RPMI7951 (cell line): Measurements from ENCODE around the gene ADNP2. TPM values are rescaled to one million over a fixed set of nuclear protein-coding genes. Genes with fewer than 3 reads are reported as not detected.

Source experiments
- DNase-seq: peaks from one replicate; pipeline ENCODE4 v3.0.0-alpha.2; 2012; ENCODE audit warnings: low read depth
- total RNA-seq: library from RNA; depleted of rRNA; stranded (reverse); fragments of >200 nt; shearing (Covaris generic); gene quantifications from 2 replicates; pipeline ENCODE4 v1.2.3, GENCODE V29; 2014

The ADNP2 gene
- total RNA-seq, 1 experiment from 2014 or later, result 12.9 TPM

DNA sequence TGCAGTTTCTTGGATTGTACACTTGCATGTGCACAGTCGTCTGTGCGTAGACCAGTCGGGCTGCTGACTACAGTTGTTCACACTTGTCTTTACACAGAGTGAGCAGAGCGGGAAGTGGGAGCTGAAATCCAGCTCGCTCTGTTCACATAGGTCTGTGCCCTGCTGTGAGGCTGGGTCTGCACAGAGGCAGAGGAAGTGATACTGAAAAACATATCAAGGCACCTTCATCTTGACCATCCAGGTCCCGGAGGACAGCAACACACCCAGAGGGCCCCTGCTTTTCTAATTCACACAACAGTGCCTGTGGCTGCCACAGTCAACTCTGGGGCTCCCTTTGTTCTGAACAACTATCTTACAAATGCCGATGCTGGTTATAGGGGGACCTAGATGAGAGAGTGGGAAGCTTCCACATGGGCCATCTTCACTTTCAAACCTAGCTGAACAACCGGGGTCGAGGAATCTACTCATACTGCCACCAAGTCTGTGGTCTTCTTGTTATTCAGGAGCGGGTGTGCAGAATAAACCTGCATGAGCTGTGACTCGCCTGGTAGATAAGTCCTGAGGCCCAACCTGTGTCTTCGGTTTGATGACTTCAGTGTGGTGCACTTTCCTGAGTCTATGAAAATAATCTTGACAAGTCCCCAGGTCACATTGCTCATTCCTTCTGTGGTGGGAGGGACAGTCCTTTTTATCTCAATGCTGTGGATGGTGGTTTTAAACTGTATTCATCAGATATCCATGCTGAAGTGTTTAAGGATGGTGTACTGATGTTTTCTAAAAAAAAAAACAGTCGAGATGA lies 3.5 kb upstream of the ADNP2 start:
- no peak for DNase-seq

DNA sequence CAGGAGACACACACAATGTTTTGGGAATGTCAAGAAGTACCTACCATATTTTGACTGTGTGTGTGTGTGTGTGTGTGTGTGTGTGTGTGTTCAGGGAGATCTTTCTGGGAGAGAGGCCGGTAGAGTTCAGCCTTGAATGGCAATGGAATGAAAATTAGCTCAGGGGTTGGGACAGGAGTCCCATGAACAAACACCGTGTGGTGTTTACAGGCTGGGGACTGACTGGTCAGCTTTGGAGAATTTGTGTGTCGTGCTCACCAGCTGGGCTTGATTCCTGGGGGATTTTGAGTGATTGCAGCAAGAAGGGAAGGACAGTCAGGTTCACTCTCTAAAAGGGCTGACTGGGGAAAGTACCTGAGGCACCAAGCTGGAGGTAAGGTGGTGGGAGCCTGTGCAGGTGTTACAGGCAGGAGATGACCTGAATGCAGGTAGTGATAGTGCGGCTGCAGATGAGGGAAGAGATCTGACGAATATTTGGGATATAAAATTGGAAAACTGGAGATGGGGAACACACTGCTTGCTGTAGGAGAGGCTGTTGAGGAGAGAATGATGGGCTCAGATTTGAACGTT lies 2.5 kb upstream of the ADNP2 start:
- no peak for DNase-seq

DNA sequence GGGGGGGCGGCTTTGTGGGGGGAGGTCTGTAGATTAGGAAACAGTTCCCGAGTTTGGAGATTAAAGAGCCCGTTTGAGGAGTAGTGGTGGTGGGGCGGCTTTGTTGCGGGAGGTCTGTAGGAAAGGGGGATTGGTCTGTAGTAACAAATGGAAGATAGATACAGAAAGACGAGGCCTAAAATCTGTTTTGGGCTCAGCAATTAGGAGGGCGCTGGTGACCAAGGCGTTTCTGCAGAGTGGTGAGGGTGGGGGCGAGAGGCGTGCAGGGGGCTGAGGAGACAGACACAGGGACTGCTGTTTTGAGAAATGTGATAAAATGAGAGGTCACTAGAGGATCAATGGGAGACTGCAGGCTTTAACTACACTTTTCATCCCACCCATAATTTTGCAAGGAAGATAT lies 1.6 kb upstream of the ADNP2 start:
- DNase-seq, result no peak

DNA sequence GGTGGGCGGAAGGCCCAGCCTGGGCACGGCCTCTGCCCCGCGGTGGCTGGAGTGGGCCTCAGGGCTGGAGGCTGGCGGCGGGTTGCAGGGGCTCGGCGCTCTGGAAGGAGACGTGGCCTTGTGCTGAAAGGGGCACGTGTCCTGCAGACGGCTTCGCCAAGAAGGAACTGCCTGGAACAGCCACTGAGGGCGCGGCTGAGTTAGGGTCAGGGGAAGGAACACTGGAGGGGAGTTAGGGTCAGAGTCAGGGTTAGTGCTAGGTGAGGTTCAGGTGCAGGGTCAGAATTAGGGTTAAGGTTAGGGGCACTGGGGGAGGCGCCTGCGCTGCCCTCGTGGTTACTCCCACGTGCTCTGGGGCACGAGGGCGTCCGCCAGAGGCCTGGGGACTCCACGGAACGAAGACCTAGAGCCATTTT lies 933 bp upstream of the ADNP2 start:
- DNase-seq, result no peak

DNA sequence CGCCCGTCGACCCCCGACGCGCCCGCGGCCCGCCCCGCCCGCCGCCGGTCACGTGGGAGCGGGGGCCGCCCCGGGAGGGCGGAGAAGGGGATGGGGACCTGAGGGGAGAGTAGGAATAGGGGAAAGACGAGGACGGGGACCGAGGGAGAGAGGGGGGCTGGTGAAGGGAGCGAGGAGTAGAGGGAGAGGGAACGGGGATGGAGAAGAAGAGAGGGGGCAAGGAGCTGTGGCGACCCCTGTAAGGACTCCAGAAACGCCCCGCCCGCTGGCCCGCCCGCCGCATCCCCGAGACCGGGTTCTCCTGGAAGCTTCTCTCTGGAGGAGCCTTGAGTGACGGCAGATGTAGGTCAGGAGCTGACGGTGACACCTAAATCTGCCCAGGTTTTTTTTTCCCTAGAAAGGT lies 615 bp downstream of the ADNP2 start:
- peak; percentile 36 for DNase-seq

DNA sequence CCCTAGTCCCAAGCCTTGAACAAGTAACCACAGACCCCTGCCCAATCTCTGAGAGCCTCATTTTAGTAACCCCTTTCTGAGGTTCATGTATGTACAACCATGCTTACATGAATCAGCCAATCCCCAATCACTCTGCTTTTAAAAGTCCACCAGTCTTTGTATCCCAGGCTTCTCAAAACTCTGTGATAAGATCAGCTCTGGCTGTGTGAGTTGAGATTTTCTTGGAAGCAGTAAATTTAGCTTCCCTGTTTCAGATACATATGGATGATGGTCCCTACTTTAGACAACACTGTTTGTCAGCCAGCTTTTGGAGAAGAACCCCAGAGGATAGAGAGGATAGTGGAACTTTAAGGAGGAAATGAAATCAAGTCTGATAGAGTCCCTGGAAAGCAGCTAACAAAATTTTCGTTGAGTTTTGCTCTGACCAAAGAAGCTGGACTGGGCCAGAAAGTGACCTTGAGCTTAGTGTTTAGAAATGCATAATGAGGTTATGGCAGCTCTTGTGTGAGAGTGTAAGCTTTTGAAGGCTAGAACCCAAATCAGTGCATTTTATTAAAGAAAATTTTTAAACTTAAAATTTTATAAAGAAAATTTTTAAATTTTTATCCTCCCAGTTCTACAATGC lies 3.7 kb downstream of the ADNP2 start:
- no peak for DNase-seq

DNA sequence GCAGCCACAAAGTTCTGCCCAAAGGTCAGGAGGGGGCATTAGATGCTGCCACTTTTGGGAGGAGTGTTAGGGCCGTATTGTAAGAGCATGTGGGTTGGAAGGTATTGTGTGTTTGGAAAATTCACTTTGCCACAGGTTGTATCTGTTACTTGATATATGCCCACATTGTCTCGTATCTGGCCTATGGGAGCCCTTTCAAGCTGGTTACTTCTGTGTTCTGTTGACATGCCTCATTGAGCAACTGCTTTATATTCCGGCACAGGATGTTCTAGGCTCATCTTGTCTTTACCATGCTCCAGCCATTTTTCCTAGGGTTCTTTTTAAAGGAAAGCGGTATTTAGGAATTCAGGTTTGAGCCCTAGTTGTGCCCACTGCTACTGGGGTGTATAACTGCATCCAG lies 6.0 kb downstream of the ADNP2 start:
- DNase-seq, result no peak

DNA sequence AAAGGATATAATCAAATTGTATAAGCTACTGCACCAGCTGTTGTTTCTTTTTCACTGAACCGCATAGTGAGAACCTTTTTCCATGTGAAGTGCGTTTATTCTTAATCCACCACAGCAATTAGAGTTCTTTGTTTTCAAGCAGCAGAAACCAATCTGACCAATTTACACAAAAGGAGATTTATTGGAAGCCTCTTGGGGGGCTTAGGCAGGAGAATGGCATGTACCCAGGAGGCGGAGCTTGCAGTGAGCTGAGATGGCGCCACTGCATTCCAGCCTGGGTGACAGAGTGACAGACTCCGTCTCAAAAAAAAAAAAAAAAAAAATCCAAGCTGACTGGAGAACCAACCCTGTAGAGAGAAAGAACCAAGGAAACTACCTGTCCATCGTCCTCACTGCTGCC lies 10.0 kb downstream of the ADNP2 start:
- DNase-seq, result no peak

DNA sequence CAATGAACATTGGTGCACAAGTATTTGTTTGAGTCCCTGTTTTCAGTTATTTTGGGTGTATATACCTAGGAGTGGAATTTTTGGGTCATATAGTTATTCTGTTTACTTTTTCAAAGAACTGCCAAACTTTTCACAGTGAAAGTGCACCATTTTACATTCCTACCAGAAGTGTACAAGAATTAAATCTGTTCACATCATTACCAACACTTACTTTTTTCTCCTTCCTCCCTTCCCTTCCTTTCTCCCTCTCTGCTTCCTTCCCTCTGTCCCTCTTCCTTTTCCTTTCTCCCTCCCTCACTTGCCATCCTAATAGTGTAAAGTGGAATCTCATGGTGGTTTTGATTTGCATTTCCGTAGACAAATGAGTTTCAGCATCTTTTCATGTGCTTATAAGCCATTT lies 11.9 kb downstream of the ADNP2 start:
- DNase-seq, result no peak

DNA sequence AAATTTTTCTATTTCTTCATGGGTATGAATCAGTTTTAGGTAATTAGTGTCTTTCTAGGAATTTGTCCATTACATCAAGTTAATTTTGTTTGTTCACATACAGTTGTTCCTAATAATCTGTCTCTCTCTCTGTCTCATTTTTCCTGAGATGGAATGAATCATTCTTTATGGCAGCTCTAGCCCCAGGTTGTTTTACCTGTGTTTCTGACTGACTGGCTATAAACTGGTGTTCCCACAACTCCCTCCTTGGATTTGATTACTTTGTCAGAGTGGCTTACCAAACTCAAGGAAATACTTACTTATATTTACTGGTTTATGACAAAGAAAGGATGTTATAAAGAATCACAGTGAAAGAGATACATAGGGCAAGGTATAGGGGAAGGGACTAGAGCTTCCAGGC lies 15.1 kb downstream of the ADNP2 start:
- no peak for DNase-seq

DNA sequence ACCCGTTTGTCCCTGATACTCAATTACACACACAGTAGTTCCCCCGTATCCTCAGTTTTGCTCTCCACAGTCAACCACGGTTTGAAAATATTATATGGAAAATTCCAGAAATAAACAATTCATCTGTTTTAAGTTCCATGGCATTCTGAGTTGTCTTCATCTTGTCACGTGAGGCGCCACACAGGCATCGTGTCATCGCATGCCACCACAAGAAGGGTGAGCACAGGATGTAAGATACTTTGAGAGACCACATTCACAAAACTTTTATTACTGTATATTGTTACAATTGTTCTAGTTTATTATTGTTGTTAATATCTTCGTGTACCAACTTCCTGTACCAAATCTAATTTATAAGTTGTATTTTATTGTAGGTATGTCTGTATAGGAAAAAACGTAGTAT lies 17.7 kb downstream of the ADNP2 start:
- DNase-seq, result no peak

DNA sequence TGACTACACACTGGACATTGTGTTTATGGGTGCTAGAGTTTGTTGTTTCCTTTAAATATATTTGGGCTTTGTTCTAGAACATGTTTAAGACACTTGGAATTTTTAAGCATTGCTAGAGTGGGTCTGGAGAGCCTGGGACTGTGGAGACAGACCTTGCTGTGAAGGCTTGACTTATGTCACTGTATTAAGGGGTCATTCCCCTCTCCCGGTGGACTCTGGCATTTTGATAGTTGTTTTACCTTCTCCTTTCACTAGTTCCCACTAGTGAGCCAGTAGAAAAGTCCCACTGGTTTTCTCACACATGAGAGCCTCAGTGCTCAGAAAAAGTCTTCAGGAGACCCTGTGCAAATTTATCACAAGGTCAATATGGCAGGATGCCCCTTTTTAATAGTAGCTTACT lies 18.6 kb downstream of the ADNP2 start:
- DNase-seq, result no peak

DNA sequence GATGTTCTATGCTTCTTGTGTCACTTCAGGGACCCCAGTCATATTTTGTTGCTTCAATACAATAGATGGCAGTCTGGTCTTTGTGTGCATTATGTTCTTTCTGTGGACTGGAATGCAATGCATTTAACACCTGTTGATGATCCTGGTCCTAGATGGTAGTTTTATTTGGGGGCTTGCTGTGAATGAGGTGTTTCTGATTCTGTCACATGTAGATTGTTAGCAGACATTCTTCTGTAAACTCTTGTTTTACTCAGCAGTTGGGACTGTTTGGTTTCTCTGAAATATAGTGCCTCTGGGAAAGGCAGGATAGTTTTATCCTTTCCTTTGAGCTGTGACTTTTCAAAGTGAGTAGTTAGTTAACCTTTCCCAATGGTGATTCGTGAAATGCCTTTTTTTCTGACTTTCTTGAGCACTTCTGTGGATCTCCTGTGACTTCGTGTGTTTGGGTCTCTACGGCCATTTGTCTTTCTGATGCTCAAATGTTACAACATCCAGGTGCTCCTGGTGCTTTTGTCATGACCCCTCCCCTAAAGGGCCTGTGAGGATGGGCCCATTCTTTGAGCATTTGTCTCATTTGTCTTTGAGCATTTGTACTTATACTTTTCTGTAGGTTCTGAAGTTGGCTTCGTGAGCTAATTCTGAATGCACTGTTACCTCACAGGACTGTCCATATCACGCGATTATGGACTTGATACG lies 20.8 kb downstream of the ADNP2 start:
- DNase-seq, result no peak

DNA sequence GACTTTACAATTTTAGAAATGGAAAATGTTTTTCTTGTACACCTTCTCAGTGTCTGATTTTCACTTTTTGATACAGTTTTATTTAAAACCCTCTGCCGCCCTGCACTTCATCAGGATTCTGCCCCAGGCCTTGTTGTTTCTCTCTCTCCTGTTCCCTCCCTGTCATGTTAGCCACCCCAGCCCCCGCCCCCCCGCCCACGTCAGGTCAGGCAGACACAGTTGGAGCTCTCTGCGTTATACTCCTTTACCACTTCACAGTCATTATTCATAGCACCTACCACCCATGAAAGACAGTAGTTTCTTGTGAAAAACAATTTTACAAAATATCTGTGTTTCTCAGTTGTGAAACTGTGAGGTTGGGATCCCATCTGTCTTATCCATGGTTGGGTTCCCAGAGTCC lies 21.5 kb downstream of the ADNP2 start:
- no peak for DNase-seq

DNA sequence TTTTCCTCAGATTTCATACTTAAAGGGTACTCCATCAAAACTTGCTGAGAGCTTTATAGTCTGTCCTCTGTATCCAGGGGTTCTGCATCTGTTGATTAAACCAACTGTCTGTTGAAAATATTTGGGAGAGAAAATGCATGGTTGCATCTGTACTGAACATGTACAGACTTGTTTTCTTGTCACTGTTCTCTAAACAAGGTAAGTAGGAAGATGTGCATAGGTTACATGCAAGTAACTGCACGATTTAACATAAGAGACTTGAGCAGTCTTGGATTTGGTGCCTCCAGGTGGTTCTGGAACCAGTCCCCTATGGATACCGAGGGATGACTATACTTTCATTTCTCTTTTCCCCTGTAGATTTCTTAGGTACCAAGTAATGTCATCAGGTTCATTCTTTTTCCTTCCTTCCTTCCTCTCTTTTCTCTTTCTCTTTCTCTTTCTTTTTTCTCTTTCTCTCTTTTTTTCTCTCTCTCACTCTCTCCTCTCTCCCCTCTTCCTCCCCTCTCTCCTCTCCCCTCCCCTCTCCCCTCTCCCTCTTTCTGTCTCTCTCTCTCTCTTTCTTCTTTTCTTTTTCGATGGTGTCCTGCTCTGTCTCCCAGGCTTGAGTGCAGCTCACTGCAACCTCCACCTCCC lies 23.2 kb downstream of the ADNP2 start:
- no peak for DNase-seq

DNA sequence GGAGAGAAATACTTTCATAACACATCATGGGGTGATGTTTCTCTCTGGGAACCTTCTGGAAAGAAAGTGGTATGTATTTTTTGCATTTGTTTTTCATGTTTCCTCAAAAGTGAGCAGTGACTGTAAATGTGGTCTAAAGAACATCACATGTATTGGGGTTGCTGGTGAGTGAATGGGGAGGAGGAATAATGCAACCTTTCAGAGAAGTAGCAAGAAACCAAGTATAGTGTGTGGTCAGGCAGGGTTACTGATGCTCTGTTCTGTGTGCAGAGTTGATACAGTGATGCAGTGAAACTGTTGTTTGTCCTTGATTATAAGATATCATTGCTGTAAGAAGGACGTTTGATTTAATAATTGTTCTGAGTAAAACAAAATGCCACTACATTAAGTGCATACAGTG lies 24.1 kb downstream of the ADNP2 start:
- DNase-seq, result no peak

DNA sequence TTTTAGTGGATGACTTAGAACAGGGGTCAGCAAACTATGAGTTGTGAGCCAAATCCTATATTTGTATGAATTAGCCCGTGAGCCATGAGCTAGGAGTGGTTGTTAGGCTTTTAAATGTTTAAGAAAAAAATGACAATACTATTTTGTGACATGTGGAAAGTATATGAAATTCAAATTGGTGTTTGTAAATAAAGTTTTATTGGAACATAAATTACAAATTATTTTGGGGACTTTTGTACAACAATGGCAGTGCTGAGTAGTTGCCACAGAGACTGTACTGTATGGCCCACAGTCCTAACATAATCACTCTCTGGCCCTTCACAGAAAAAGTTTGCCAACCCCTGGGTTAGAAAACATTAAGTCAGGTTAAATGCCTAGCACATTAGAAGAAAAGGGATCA lies 26.1 kb downstream of the ADNP2 start:
- no peak for DNase-seq

DNA sequence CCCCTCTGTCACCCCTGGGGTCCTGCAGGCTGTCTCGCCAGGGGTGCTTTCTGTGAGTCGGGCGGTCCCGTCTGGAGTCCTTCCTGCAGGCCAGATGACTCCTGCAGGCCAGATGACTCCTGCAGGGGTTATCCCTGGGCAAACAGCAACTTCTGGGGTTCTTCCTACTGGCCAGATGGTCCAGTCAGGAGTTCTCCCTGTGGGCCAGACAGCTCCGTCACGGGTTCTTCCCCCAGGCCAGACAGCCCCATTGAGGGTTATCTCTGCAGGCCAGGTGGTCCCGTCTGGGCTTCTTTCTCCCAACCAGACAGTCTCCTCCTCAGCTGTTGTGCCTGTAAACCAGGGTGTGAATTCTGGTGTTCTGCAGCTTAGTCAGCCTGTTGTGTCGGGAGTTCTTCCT lies 27.6 kb downstream of the ADNP2 start:
- no peak for DNase-seq

DNA sequence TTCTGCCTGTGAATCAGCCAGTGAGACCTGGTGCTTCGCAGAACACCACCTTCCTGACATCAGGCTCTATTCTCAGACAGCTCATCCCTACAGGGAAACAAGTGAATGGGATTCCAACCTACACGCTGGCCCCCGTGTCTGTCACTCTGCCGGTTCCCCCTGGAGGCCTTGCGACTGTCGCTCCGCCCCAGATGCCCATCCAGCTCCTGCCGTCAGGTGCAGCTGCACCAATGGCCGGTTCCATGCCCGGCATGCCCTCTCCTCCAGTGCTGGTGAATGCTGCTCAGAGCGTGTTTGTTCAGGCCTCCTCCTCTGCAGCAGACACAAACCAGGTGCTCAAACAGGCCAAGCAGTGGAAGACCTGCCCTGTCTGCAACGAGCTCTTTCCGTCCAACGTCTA lies 28.1 kb downstream of the ADNP2 start:
- no peak for DNase-seq

DNA sequence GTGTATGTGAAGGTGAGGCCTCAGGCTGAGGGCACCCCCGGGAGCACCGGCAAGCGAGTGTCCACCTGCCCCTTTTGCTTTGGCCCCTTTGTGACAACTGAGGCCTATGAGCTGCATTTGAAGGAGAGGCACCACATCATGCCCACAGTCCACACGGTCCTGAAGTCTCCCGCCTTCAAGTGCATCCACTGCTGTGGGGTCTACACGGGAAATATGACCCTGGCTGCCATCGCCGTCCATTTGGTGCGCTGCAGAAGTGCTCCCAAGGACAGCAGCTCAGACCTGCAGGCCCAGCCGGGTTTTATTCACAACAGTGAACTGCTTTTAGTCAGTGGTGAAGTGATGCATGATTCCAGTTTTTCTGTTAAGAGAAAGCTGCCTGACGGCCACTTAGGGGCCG lies 28.9 kb downstream of the ADNP2 start:
- no peak for DNase-seq

DNA sequence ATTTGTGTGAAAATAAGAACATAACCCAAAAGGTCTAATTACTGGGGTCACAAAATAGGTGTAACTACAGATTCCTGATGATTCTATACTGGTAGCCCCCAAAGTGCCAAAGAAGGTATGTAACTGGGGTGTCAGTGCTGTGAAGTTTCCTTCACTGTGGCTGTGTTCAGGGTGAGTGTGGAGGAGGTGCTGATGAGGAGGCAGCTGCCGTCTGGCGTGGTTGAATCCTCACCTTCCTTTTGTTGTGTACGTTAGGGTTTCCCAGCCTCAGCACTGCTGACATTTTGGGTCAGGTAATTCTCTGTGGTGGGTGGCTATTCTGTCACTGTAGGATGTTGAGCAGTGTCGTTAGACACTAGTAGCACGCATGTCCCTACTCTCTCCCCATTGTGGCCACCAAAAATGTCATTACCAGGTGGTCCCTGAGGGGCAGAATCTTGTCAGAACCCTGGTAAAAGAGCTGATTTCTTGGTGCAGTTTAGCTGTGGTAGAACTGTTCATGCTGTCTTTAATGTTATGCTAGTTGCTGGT lies 31.5 kb downstream of the ADNP2 start:
- DNase-seq, result no peak

DNA sequence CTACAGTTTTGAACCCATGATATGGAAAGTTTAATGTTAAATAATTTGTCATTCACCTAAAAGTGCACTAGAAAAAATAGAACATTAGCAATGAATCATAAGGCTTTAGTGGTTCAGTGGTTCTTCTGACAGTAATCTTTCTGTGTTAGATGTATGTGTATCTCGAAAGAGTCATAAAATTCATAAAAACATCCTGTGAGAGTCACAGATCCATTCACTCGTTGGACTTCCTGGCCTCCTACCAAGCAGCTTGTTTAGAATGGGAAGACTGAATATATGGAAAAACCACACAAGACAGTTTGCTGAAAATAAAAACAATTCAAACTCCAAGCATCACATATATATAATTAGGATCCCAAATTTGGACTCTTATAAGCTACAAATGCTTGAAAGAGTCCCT lies 34.8 kb downstream of the ADNP2 start:
- peak; percentile 25 for DNase-seq
